Natural killer cell (primary cell): ENCODE measurements around the gene KIFC3. TPM values are rescaled to one million over a fixed set of nuclear protein-coding genes. Genes with fewer than 3 reads are reported as not detected.

Experiments
- ATAC-seq, 3 donors: fragments of 150-1000 bp in 2 of 3; fragments of 200-7000 bp in 1 of 3; cut with Tn5 transposase; 1 replicate in 1 of 3; 2 replicates in 2 of 3; pipeline ENCODE4 v1.10.0; 2021; ENCODE audit warnings: mild to moderate bottlenecking in 2 of 3, moderate library complexity in 2 of 3
- DNase-seq, 2 donors: peaks; one replicate each; pipeline versions ENCODE4 v3.0.0 to v3.0.0-alpha.2; 2013 to 2021; ENCODE audit warnings: mixed read lengths in 1 of 2
- H3K27ac ChIP-seq: one replicate; pipeline ENCODE4 v1.5.1; 2013; ENCODE audit warnings: mild to moderate bottlenecking, low read length
- H3K27me3 ChIP-seq: one replicate; pipeline ENCODE4 v1.6.1; 2013; ENCODE audit warnings: low read length; ENCODE audit not compliant: control insufficient read depth, insufficient read depth
- H3K36me3 ChIP-seq: one replicate; pipeline ENCODE4 v1.6.1; 2013; ENCODE audit warnings: low read length; ENCODE audit not compliant: control insufficient read depth, insufficient read depth
- H3K4me1 ChIP-seq: one replicate; pipeline ENCODE4 v1.6.1; 2013; ENCODE audit warnings: low read length; ENCODE audit not compliant: control insufficient read depth, insufficient read depth
- H3K4me3 ChIP-seq: one replicate; pipeline ENCODE4 v1.5.1; 2013; ENCODE audit warnings: low read length
- H3K9me3 ChIP-seq: one replicate; pipeline ENCODE4 v1.6.1; 2013; ENCODE audit warnings: low read length; ENCODE audit not compliant: control insufficient read depth, insufficient read depth
- H3K27ac Mint-ChIP-seq, 2 donors: one replicate each; pipeline ENCODE4 v1.8.0; 2022; ENCODE audit warnings: mild to moderate bottlenecking in 2 of 2, mixed read lengths in 2 of 2, moderate library complexity in 1 of 2
- H3K27me3 Mint-ChIP-seq, 2 donors: one replicate each; pipeline ENCODE4 v1.8.0; 2022; ENCODE audit warnings: low read depth in 2 of 2, mixed read lengths in 2 of 2
- H3K36me3 Mint-ChIP-seq: one replicate; pipeline ENCODE4 v1.8.0; 2022; ENCODE audit warnings: mixed read lengths
- H3K4me1 Mint-ChIP-seq, 2 donors: one replicate each; pipeline ENCODE4 v1.8.0; 2022; ENCODE audit warnings: mixed read lengths in 2 of 2
- H3K4me3 Mint-ChIP-seq: one replicate; pipeline ENCODE4 v1.8.0; 2022; ENCODE audit warnings: mild to moderate bottlenecking, moderate library complexity, mixed read lengths
- H3K9me3 Mint-ChIP-seq, 2 donors: one replicate each; pipeline ENCODE4 v1.8.0; 2022; ENCODE audit warnings: mixed read lengths in 2 of 2
- WGBS: methylation state at CpG from one replicate; pipeline ENCODE4 v1.1.7; 2013; ENCODE audit warnings: missing lambda C conversion rate; ENCODE audit not compliant: insufficient coverage; 5-methylcytosine and 5-hydroxymethylcytosine counted together
- intact Hi-C: fragments of 100-400 bp; cut with micrococcal nuclease; formaldehyde crosslinking; loops from one replicate; pipeline ENCODE4 v1.14.2; 2022
- total RNA-seq, 4 donors: library from RNA; stranded (reverse); fragments of 120-200 nt in 1 of 4; gene quantifications; one replicate each; pipeline versions ENCODE4 v1.2.3 to v1.2.4, GENCODE V29; 2013 to 2022
- TF ChIP-seq, protein P1 (sequence below): fragments of 200-600 bp; IDR thresholded peaks from one replicate; pipeline ENCODE4 v1.8.0; 2022; ENCODE audit warnings: antibody characterized with exemption

Gene KIFC3
- total RNA-seq, 3 donors from 2014 or later (not counting 1 experiment from before 2014, with no cell fraction given), result 54.2 to 106 (median 84.9) TPM

DNA sequence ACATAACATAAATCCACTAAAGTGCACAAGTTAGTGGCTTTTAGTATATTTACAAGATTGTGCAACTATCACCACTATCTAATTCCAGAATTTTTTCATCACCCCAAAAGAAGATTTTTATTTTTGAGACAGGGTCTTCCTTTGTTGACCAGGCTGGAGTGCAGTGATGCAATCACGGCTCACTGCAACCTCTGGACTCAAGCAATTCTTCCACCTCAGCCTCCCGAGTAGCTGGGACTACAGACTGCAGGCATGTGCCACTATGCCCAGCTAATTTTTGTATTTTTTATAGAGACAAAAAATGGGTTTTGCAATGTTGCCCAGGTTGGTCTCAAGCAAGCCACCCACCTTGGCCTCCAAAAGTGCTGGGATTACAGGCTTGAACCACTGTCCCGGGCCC lies 92.6 kb downstream of the KIFC3 start:
- no peak overlapping the region for H3K4me3 ChIP-seq
- H3K36me3 ChIP-seq, result no peaks in the 10 kb centered on the region
- Mint-ChIP-seq H3K36me3 (no peaks in the 10 kb centered on the region), H3K9me3 (no peaks in the 10 kb centered on the region), H3K27me3 (no peaks in the 10 kb centered on the region), H3K27ac (no peak overlapping the region), H3K4me1 (no peaks in the 10 kb centered on the region), H3K4me3 (no peak overlapping the region)
- H3K9me3 ChIP-seq, result no peaks in the 10 kb centered on the region
- no peaks in the 10 kb centered on the region for H3K27me3 ChIP-seq
- intact Hi-C loops, result no loop called here
- H3K4me1 ChIP-seq, result no peaks in the 10 kb centered on the region
- H3K27ac ChIP-seq, result no peak overlapping the region
- DNase-seq (no peak), ATAC-seq (no peak)
- TF ChIP-seq, protein P1, sequence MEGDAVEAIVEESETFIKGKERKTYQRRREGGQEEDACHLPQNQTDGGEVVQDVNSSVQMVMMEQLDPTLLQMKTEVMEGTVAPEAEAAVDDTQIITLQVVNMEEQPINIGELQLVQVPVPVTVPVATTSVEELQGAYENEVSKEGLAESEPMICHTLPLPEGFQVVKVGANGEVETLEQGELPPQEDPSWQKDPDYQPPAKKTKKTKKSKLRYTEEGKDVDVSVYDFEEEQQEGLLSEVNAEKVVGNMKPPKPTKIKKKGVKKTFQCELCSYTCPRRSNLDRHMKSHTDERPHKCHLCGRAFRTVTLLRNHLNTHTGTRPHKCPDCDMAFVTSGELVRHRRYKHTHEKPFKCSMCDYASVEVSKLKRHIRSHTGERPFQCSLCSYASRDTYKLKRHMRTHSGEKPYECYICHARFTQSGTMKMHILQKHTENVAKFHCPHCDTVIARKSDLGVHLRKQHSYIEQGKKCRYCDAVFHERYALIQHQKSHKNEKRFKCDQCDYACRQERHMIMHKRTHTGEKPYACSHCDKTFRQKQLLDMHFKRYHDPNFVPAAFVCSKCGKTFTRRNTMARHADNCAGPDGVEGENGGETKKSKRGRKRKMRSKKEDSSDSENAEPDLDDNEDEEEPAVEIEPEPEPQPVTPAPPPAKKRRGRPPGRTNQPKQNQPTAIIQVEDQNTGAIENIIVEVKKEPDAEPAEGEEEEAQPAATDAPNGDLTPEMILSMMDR, result no peak
- WGBS, result 100% methylated on average over 3 of the region's 3 CpGs

Other genes starting within 250 kb of the KIFC3 start
- 100 to 1,000 TPM; 830 to 949 (median 858) TPM for gene ADGRG1, start 173.9 kb downstream of the KIFC3 start, total RNA-seq
- gene ADGRG3, start 134.2 kb downstream of the KIFC3 start, total RNA-seq, result 10 to 100 TPM; 16.6 to 57.3 (median 20.7) TPM
- under 1 TPM in 1 of 3 donors, not detected in 2; 0.33 TPM for gene DRC7, start 107.7 kb downstream of the KIFC3 start, total RNA-seq
- 10 to 100 TPM; 23.6 to 34.3 (median 29.7) TPM for gene KATNB1, start 66.7 kb downstream of the KIFC3 start, total RNA-seq
- not detected for gene CNGB1, start 168.6 kb upstream of the KIFC3 start, total RNA-seq
- 10 to 100 TPM; 15.9 to 31.3 (median 29.3) TPM for gene ZNF319, start 198.2 kb upstream of the KIFC3 start, total RNA-seq
- 10 to 100 TPM; 64.7 to 86.0 (median 84.8) TPM for gene USB1, start 198.9 kb upstream of the KIFC3 start, total RNA-seq
- under 1 TPM; 0.23 to 0.27 (median 0.24) TPM for gene MMP15, start 223.3 kb upstream of the KIFC3 start, total RNA-seq